Lung (tissue), 12 donors: Measurements from ENCODE around the gene AUTS2. TPM values are rescaled to one million over a fixed set of nuclear protein-coding genes. Genes with fewer than 3 reads are reported as not detected.

ENCODE experiments used
- ATAC-seq: fragments of 200-7000 bp; cut with Tn5 transposase; one replicate; pipeline ENCODE4 v1.9.1; 2020; ENCODE audit warnings: moderate number of reproducible peaks; ENCODE audit not compliant: insufficient read depth, low FRiP score
- DNase-seq, 3 donors: peaks; one replicate each; pipeline ENCODE4 v3.0.0-alpha.2; 2013 to 2017
- H3K27ac ChIP-seq, 2 donors: one replicate each; pipeline ENCODE4 v1.5.1; 2013; ENCODE audit warnings: mild to moderate bottlenecking in 2 of 2, moderate library complexity in 2 of 2, control low read depth in 1 of 2, inconsistent platforms in 1 of 2, low read depth in 1 of 2, low read length in 1 of 2
- H3K27me3 ChIP-seq, 3 donors: one replicate each; pipeline ENCODE4 v1.5.1; 2013; ENCODE audit warnings: low read length in 2 of 3; ENCODE audit not compliant: control insufficient read depth in 3 of 3, insufficient read depth in 3 of 3
- H3K36me3 ChIP-seq, 4 donors: one replicate each; pipeline ENCODE4 v1.5.1; 2013; ENCODE audit warnings: low read length in 4 of 4, mild to moderate bottlenecking in 1 of 4, moderate library complexity in 1 of 4; ENCODE audit not compliant: control insufficient read depth in 4 of 4, insufficient read depth in 4 of 4
- H3K4me1 ChIP-seq, 5 donors: one replicate each; pipeline ENCODE4 v1.5.1; 2013; ENCODE audit warnings: low read length in 5 of 5, mild to moderate bottlenecking in 2 of 5, moderate library complexity in 1 of 5; ENCODE audit not compliant: control insufficient read depth in 5 of 5, insufficient read depth in 5 of 5
- H3K4me3 ChIP-seq: one replicate; pipeline ENCODE4 v1.5.1; 2013; ENCODE audit warnings: mild to moderate bottlenecking, control low read depth, moderate library complexity
- H3K9ac ChIP-seq, 2 donors: one replicate each; pipeline ENCODE4 v1.5.1; 2013; ENCODE audit warnings: low read length in 2 of 2, control low read depth in 1 of 2; ENCODE audit not compliant: insufficient read depth in 1 of 2
- H3K9me3 ChIP-seq, 4 donors: one replicate each; pipeline ENCODE4 v1.5.1; 2013; ENCODE audit warnings: low read length in 3 of 4, mild to moderate bottlenecking in 1 of 4, moderate library complexity in 1 of 4; ENCODE audit not compliant: control insufficient read depth in 4 of 4, insufficient read depth in 3 of 4
- CTCF ChIP-seq: IDR thresholded peaks from 2 replicates; pipeline ENCODE4 v1.5.1; 2012; ENCODE audit warnings: mild to moderate bottlenecking; ENCODE audit errors: control extremely low read depth, extremely low read depth
- whole genome bisulfite sequencing, 2 donors: extraction: QIAGEN DNeasy Blood & Tissue Kit; methylation state at CpG; one replicate each; pipeline ENCODE4 v1.1.7; 2013; 5-methylcytosine and 5-hydroxymethylcytosine counted together
- polyA plus RNA-seq, 2 donors: library from polyadenylated mRNA; stranded (reverse); fragments of 200-250 nt; gene quantifications; one replicate each; pipeline ENCODE4 v1.2.1, GENCODE V29; 2013
- total RNA-seq, 2 donors: library from RNA; depleted of rRNA in 1 of 2; stranded (reverse); fragments of >200 nt in 1 of 2; gene quantifications; one replicate each; pipeline ENCODE4 v1.2.1, GENCODE V29; 2014 to 2021
- donor health status: control.
- donor health status: control.
- donor health status: Bipolar disorder and iron deficiency.
- donor health status: healthy.
- donor health status: DM: yes; HTN: yes; CAD: no.

AUTS2 gene
- total and polyA plus RNA-seq, 4 donors = 11.8 to 115 (median 40.6) TPM

- no peak for TF ChIP-seq CTCF
- no peak overlapping the region for H3K9ac ChIP-seq
Measured at GRCh38 chr7:69764147-69764546, 165.9 kb downstream of the AUTS2 start.

GRCh38 chr7:69764681-69765080 is 166.4 kb downstream of the AUTS2 start:
- TF ChIP-seq CTCF = no peak
- no peaks in the 10 kb centered on the region for H3K36me3 ChIP-seq
- DNase-seq = no peak
- H3K27ac ChIP-seq = no peak overlapping the region
- no peak overlapping the region for H3K4me3 ChIP-seq
- H3K9ac ChIP-seq = no peak overlapping the region
- H3K27me3 ChIP-seq = no peaks in the 10 kb centered on the region
- no peak for ATAC-seq
- H3K4me1 ChIP-seq = peaks cover 0 to 13% (median 4%) of the 10 kb centered on the region in 5 donors
- no peaks in the 10 kb centered on the region for H3K9me3 ChIP-seq
- 97 to 99% methylated on average over 2 of the region's 2 CpGs for WGBS, 2 donors

More at GRCh38 chr7:69764147-69764546, 165.9 kb downstream of the AUTS2 start:
- Histone ChIP-seq H3K36me3 (no peaks in the 10 kb centered on the region), H3K27ac (no peak overlapping the region), H3K4me1 (peaks cover 0 to 7% (median 0%) of the 10 kb centered on the region in 5 donors), H3K9me3 (no peaks in the 10 kb centered on the region), H3K27me3 (no peaks in the 10 kb centered on the region), H3K4me3 (no peak overlapping the region)
- ATAC-seq = no peak
- 84 to 87% methylated on average over 4 of the region's 4 CpGs for WGBS, 2 donors
- DNase-seq = peak in 1 of 3 donors; percentile 26

GRCh38 chr7:69765879-69766278 is 167.6 kb downstream of the AUTS2 start:
- TF ChIP-seq CTCF = no peak
- Histone ChIP-seq H3K36me3 (no peaks in the 10 kb centered on the region), H3K9me3 (no peaks in the 10 kb centered on the region), H3K4me3 (no peak overlapping the region), H3K4me1 (peaks cover 0 to 15% (median 5%) of the 10 kb centered on the region in 5 donors), H3K27me3 (no peaks in the 10 kb centered on the region), H3K9ac (no peak overlapping the region), H3K27ac (no peak overlapping the region)
- ATAC-seq = no peak
- no peak for DNase-seq
- WGBS, 2 donors = 22 to 55% methylated on average over 2 of the region's 2 CpGs

- DNase-seq = peak in 2 of 3 donors; percentile 71 to 83
- Histone ChIP-seq H3K4me1 (peaks cover 2 to 17% (median 5%) of the 10 kb centered on the region in 5 donors), H3K36me3 (no peaks in the 10 kb centered on the region), H3K27me3 (no peaks in the 10 kb centered on the region), H3K4me3 (no peak overlapping the region), H3K27ac (no peak overlapping the region), H3K9me3 (no peaks in the 10 kb centered on the region), H3K9ac (no peak overlapping the region)
- 36 to 67% methylated on average over 1 of the region's 1 CpG for WGBS, 2 donors
- TF ChIP-seq CTCF = no peak
- ATAC-seq = no peak
Measured at GRCh38 chr7:69768986-69769595, 170.8 kb downstream of the AUTS2 start.
